ENCODE measurements around the gene PLCXD3. TPM values are rescaled to one million over a fixed set of nuclear protein-coding genes. Genes with fewer than 3 reads are reported as not detected.

The PLCXD3 gene
- total RNA-seq, 2 experiments from 2014 or later, result not detected

DNA sequence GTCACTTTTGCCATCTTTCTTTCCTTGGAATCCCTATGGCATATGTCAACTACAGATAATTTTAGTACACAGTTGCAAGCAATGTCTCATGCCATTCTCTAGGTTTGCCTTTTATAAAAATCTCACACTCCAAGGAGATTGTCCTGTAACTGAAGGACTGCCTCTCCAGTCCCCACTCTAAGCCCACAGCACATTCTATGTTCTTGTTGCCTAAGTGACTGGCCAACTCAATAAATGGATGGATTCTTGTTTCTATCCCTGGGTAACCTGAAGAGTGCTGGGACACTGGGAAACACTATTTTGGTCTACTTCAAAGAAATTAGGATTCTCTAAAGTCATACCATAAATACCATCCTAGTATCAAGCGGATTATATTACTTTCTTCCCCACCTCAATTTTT, 145.0 kb downstream of the PLCXD3 start:
- Mint-ChIP-seq H3K36me3 (ENCODE audit: low read depth) (no peaks in the 10 kb centered on the region), H3K9me3 (ENCODE audit: insufficient read depth) (no peaks in the 10 kb centered on the region), H3K27ac (no peak overlapping the region), H3K4me1 (ENCODE audit: low read depth) (no peaks in the 10 kb centered on the region), H3K4me3 (no peak overlapping the region), H3K27me3 (ENCODE audit: low read depth) (no peaks in the 10 kb centered on the region)
- ChIA-PET POLR2A (no interaction called here), CTCF (no interaction called here)
- DNase-seq, result no peak
- ATAC-seq, result no peak

DNA sequence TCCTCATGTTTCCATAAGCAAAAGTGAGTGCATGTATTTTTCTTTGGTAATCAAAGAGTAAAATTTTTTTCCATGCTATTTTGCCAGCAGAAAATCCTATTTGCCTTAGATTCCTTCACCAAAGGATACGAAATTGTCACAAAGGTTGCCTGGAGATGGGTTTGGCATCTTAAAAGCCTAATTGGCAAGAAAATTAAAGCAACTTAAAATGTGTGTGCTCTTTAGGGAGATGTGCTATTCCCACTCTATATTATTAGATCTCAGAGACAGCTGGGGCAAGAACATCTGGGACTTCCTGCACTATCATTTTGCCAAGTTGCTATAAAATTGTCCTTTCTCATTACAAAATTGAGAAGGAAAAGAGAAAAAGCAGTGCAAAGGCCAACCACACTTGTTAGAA, 146.1 kb downstream of the PLCXD3 start:
- Mint-ChIP-seq H3K4me1 (ENCODE audit: low read depth) (no peaks in the 10 kb centered on the region), H3K27ac (no peak overlapping the region), H3K27me3 (ENCODE audit: low read depth) (no peaks in the 10 kb centered on the region), H3K4me3 (no peak overlapping the region), H3K9me3 (ENCODE audit: insufficient read depth) (no peaks in the 10 kb centered on the region), H3K36me3 (ENCODE audit: low read depth) (no peaks in the 10 kb centered on the region)
- DNase-seq (no peak), ATAC-seq (no peak)
- ChIA-PET CTCF (no interaction called here), POLR2A (no interaction called here)

DNA sequence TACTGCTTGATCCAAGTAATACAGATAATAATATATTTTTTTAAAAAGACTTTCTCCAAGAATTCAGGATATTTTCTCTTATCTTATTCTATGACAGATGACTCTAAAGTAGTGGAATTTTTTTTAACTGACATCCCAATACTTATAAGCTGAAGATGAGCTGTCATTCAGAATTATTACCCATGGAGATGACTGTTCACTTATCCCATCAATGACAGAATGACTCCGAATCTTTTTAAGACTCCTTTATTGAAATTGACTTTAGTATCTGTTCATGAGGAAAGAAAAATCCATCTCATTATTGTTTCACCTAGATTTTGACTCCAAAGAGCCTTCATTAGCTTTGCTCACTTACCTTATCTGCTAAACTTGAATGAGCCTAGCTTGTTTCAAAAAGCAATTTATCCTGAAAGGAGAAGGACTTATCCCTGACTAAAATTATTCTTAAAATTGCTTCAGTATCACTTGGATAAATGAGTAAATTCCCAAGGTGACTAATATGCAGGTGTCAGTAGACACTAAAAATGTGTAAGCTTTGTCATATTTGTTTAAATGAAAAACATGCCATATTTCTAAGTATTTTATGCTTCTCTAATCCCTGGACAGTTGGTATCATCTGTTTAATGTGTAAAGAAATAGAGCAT, 146.9 kb downstream of the PLCXD3 start:
- no peak for ATAC-seq
- ChIA-PET CTCF (no interaction called here), POLR2A (no interaction called here)
- DNase-seq, result no peak
- H3K9me3 Mint-ChIP-seq (ENCODE audit: insufficient read depth), result no peaks in the 10 kb centered on the region
- no peaks in the 10 kb centered on the region for H3K27me3 Mint-ChIP-seq (ENCODE audit: low read depth)
- no peak overlapping the region for H3K4me3 Mint-ChIP-seq
- no peaks in the 10 kb centered on the region for H3K4me1 Mint-ChIP-seq (ENCODE audit: low read depth)
- H3K36me3 Mint-ChIP-seq (ENCODE audit: low read depth), result no peaks in the 10 kb centered on the region
- H3K27ac Mint-ChIP-seq, result no peak overlapping the region

- no peak for DNase-seq
- ChIA-PET CTCF (no interaction called here), POLR2A (no interaction called here)
- ATAC-seq, result no peak
- Mint-ChIP-seq H3K4me3 (no peak overlapping the region), H3K27ac (no peak overlapping the region), H3K36me3 (ENCODE audit: low read depth) (no peaks in the 10 kb centered on the region), H3K4me1 (ENCODE audit: low read depth) (no peaks in the 10 kb centered on the region), H3K27me3 (ENCODE audit: low read depth) (no peaks in the 10 kb centered on the region), H3K9me3 (ENCODE audit: insufficient read depth) (no peaks in the 10 kb centered on the region)
These were observed 153.6 kb downstream of the PLCXD3 start for GRCh38 chr5:41356786-41357185.

DNA sequence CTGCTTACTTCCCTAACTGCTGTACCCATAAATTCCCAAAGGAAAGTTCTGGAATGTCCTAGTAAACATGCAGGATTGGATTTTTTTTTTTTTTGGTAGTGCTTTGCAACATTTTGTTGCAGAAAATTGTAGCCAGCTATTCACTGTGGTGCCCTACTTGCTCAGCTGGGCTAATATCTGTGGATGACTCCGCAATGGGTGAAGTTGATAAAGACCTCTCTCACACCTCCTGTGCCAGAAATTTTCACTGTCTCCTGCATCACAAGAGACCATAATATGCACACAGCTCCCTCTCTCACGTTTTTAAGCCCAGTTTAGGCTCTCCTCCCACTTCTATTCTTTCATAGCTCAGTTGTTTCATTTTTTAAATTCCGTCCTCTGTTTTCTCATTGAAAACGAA, 160.6 kb downstream of the PLCXD3 start:
- ATAC-seq (no peak), DNase-seq (no peak)
- H3K4me1 Mint-ChIP-seq (ENCODE audit: low read depth), result no peaks in the 10 kb centered on the region
- no peak overlapping the region for H3K4me3 Mint-ChIP-seq
- no peak overlapping the region for H3K27ac Mint-ChIP-seq
- ChIA-PET CTCF (no interaction called here), POLR2A (no interaction called here)
- H3K9me3 Mint-ChIP-seq (ENCODE audit: insufficient read depth), result no peaks in the 10 kb centered on the region
- no peaks in the 10 kb centered on the region for H3K36me3 Mint-ChIP-seq (ENCODE audit: low read depth)
- no peaks in the 10 kb centered on the region for H3K27me3 Mint-ChIP-seq (ENCODE audit: low read depth)

GRCh38 chr5:41347569-41347968, 162.8 kb downstream of the PLCXD3 start:
- H3K27ac Mint-ChIP-seq, result no peak overlapping the region
- POLR2A ChIA-PET, result no interaction called here

GRCh38 chr5:41346609-41347008, 163.8 kb downstream of the PLCXD3 start:
- CTCF ChIA-PET, result no interaction called here
- DNase-seq (no peak), ATAC-seq (no peak)
- POLR2A ChIA-PET, result no interaction called here
- Mint-ChIP-seq H3K9me3 (ENCODE audit: insufficient read depth) (no peaks in the 10 kb centered on the region), H3K27me3 (ENCODE audit: low read depth) (no peaks in the 10 kb centered on the region), H3K4me3 (no peak overlapping the region), H3K27ac (no peak overlapping the region), H3K36me3 (ENCODE audit: low read depth) (no peaks in the 10 kb centered on the region), H3K4me1 (ENCODE audit: low read depth) (no peaks in the 10 kb centered on the region)

More at GRCh38 chr5:41347569-41347968, 162.8 kb downstream of the PLCXD3 start:
- H3K27me3 Mint-ChIP-seq (ENCODE audit: low read depth), result no peaks in the 10 kb centered on the region
- CTCF ChIA-PET, result no interaction called here
- DNase-seq, result no peak
- no peaks in the 10 kb centered on the region for H3K9me3 Mint-ChIP-seq (ENCODE audit: insufficient read depth)
- H3K4me3 Mint-ChIP-seq, result no peak overlapping the region
- H3K36me3 Mint-ChIP-seq (ENCODE audit: low read depth), result no peaks in the 10 kb centered on the region
- no peak for ATAC-seq
- H3K4me1 Mint-ChIP-seq (ENCODE audit: low read depth), result no peaks in the 10 kb centered on the region

GRCh38 chr5:41345295-41345694, 165.1 kb downstream of the PLCXD3 start:
- no peaks in the 10 kb centered on the region for H3K36me3 Mint-ChIP-seq (ENCODE audit: low read depth)

GRCh38 chr5:41339339-41339738, 171.1 kb downstream of the PLCXD3 start:
- no peaks in the 10 kb centered on the region for H3K4me1 Mint-ChIP-seq (ENCODE audit: low read depth)
- peaks cover 4% of the 10 kb centered on the region for H3K9me3 Mint-ChIP-seq (ENCODE audit: insufficient read depth)
- DNase-seq (no peak), ATAC-seq (no peak)
- no peak overlapping the region for H3K4me3 Mint-ChIP-seq
- H3K36me3 Mint-ChIP-seq (ENCODE audit: low read depth), result no peaks in the 10 kb centered on the region
- no peak overlapping the region for H3K27ac Mint-ChIP-seq
- no peaks in the 10 kb centered on the region for H3K27me3 Mint-ChIP-seq (ENCODE audit: low read depth)
- ChIA-PET POLR2A (no interaction called here), CTCF (no interaction called here)

More at GRCh38 chr5:41345295-41345694, 165.1 kb downstream of the PLCXD3 start:
- ChIA-PET POLR2A (no interaction called here), CTCF (no interaction called here)
- H3K27me3 Mint-ChIP-seq (ENCODE audit: low read depth), result no peaks in the 10 kb centered on the region
- no peak for ATAC-seq
- no peaks in the 10 kb centered on the region for H3K9me3 Mint-ChIP-seq (ENCODE audit: insufficient read depth)
- H3K4me3 Mint-ChIP-seq, result no peak overlapping the region
- no peaks in the 10 kb centered on the region for H3K4me1 Mint-ChIP-seq (ENCODE audit: low read depth)
- no peak for DNase-seq
- H3K27ac Mint-ChIP-seq, result no peak overlapping the region

DNA sequence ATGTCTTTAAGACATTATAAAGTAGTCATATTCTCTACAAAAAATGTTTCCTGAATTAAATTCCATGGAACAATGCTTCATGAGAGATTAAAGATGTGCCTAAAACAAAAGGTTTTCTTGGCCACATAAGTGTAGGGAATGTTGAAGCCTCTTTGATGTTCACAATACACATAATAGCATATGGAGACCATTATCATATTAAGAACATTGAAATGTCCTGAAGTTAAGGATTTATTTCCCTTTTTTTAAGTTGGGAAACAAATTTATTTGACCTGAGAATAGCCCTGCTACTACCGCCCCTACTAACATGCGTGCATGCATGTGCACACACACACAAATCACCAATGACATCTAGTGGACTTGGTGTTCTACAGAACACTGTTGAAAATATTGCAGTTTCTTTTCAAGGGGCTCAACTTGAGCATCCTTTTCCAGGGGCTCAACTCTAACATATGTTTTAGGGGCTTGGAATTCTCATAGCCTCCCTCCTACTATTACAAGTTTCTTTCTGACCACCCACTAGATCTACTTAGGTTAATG, 172.2 kb downstream of the PLCXD3 start:
- Mint-ChIP-seq H3K4me3 (no peak overlapping the region), H3K27me3 (ENCODE audit: low read depth) (no peaks in the 10 kb centered on the region), H3K9me3 (ENCODE audit: insufficient read depth) (peaks cover 4% of the 10 kb centered on the region), H3K4me1 (ENCODE audit: low read depth) (no peaks in the 10 kb centered on the region), H3K27ac (no peak overlapping the region), H3K36me3 (ENCODE audit: low read depth) (no peaks in the 10 kb centered on the region)
- ChIA-PET POLR2A (no interaction called here), CTCF (no interaction called here)
- ATAC-seq (no peak), DNase-seq (no peak)

GRCh38 chr5:41337724-41338123, 172.7 kb downstream of the PLCXD3 start:
- Mint-ChIP-seq H3K27me3 (ENCODE audit: low read depth) (no peaks in the 10 kb centered on the region), H3K4me1 (ENCODE audit: low read depth) (no peaks in the 10 kb centered on the region), H3K27ac (no peak overlapping the region), H3K36me3 (ENCODE audit: low read depth) (no peaks in the 10 kb centered on the region), H3K4me3 (no peak overlapping the region), H3K9me3 (ENCODE audit: insufficient read depth) (peaks cover 4% of the 10 kb centered on the region)
- CTCF ChIA-PET, result no interaction called here
- ATAC-seq, result no peak
- no peak for DNase-seq
- POLR2A ChIA-PET, result no interaction called here

DNA sequence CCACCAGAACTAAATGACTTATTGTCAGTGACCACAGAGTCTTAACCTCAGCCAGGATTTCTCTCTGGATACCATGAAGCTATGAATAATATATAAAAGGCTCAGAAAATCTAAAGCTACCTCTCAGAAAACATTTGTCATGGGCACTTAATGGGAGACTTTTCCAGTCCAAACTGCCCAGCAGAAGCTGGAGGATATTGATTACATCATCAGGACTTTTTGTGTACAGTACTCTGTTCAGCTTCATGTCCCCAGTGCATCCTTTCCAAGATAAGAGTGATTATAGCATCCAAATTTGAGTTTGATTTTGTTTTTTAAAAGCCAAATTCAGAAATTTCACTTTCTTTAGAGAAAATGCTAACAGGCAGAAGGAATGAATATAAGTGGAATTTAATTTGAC, 173.2 kb downstream of the PLCXD3 start:
- Mint-ChIP-seq H3K27ac (no peak overlapping the region), H3K27me3 (ENCODE audit: low read depth) (no peaks in the 10 kb centered on the region), H3K4me3 (no peak overlapping the region), H3K36me3 (ENCODE audit: low read depth) (no peaks in the 10 kb centered on the region), H3K4me1 (ENCODE audit: low read depth) (no peaks in the 10 kb centered on the region), H3K9me3 (ENCODE audit: insufficient read depth) (peaks cover 4% of the 10 kb centered on the region)
- DNase-seq, result no peak
- ChIA-PET POLR2A (no interaction called here), CTCF (no interaction called here)
- no peak for ATAC-seq

- CTCF ChIA-PET, result no interaction called here
- POLR2A ChIA-PET, result no interaction called here
- no peaks in the 10 kb centered on the region for H3K27me3 Mint-ChIP-seq (ENCODE audit: low read depth)
- H3K4me1 Mint-ChIP-seq (ENCODE audit: low read depth), result no peaks in the 10 kb centered on the region
- DNase-seq (no peak), ATAC-seq (no peak)
- no peaks in the 10 kb centered on the region for H3K36me3 Mint-ChIP-seq (ENCODE audit: low read depth)
- H3K4me3 Mint-ChIP-seq, result no peak overlapping the region
- H3K27ac Mint-ChIP-seq, result no peak overlapping the region
- H3K9me3 Mint-ChIP-seq (ENCODE audit: insufficient read depth), result peaks cover 4% of the 10 kb centered on the region
These were observed 173.9 kb downstream of the PLCXD3 start for GRCh38 chr5:41336471-41336870.
